Raji (cell line): ENCODE data around the gene TENT4A.

Experiments
- POLR2A ChIP-seq: IDR thresholded peaks from 2 replicates; pipeline ENCODE4 v1.6.1; 2011; ENCODE audit warnings: low read depth, low read length, control low read depth; ENCODE audit not compliant: insufficient read depth

The TENT4A gene

DNA sequence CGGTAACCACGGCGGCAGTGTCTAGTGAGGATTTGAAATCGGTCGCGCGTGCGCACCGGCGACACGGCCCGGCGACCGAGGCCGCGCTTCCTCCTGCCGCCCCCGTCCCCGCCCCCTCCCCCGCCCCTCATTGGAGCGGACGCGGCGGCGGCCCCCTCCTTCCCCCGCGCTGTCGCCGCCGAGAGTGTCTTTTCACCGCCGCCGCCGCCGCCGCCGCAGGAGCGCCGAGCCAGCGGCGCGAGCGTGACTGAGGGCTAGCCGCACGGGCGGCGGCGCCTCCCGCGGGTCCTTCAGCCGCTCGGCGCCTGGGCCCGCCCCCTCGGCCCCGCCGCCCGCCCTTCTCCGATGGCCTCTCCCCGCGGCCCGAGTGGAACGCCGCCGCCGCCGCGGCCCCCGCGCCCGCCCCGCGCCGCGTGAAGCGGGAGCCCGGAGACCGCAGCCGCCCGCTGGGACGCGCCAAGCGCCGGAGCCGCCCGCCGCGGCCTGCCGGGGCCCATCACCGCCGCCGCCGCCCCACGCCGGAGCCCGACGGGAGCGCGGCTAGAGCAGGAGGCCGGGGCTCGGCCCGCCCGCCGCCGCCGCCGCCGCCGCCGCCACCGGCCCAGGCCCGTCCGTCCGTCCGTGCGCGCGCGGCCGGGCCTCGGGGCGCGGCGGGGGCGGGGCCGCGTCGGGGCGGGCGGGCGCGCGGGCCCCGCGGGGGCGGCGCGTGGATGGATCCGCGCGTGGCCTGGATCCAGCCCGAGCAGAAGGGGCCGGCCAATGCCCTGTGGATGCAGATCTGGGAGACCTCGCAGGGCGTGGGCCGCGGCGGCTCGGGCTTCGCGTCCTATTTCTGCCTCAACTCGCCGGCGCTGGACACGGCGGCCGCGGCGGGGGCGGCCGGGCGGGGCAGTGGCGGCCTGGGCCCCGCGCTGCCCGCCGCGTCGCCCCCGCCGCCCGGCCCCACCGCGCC is at the start of gene TENT4A:
Gene TENT4A (plus strand): TSS at position 159 of the 952 bp plus-strand sequence. CDS start 552 bp downstream, at position 711.
- TF ChIP-seq POLR2A = no peak

DNA sequence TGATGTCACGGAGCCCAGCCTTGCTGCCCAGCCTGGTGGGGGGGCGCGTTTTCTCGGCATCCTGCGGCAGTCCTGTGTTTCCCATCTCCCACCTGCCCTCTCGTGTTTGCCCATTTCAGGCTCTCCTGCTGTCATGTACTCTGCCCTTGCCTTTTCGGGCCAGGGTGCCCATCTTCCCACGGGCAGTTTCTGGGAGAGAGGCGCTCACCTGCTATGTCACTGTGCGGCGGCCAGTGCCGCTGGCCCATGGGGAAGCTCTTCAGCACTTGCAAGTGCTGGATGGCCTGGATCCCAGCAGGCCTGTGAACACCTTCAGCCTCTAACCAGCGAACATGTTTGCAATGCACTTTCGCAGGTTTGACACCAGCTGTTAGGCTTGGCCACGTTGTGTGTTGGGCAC is 46.5 kb upstream of the TENT4A start:
- TF ChIP-seq POLR2A = no peak

DNA sequence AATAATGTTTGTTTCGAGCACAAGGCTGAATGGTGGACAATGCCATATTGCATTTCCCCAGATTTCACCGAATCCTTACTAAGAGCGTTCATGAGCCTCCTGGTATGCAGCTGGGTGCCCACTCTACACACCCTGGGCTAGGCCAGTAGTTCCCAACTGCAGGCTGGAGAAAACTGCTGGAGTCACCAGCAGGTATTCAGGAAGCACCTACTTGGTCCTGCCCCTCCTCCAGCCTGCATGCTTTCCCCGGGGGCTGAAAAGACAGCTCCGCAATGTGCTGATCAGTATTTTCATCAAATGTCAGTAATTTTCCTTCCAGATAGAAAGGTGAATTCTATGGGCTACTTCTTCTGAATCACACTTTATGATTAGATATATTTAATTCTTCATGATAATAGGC is 45.6 kb upstream of the TENT4A start:
- TF ChIP-seq POLR2A = no peak

- TF ChIP-seq POLR2A = no peak
Measured at GRCh38 chr5:6673031-6673430, 40.2 kb upstream of the TENT4A start.

- TF ChIP-seq POLR2A = no peak
Measured at GRCh38 chr5:6673963-6674362, 39.3 kb upstream of the TENT4A start.

DNA sequence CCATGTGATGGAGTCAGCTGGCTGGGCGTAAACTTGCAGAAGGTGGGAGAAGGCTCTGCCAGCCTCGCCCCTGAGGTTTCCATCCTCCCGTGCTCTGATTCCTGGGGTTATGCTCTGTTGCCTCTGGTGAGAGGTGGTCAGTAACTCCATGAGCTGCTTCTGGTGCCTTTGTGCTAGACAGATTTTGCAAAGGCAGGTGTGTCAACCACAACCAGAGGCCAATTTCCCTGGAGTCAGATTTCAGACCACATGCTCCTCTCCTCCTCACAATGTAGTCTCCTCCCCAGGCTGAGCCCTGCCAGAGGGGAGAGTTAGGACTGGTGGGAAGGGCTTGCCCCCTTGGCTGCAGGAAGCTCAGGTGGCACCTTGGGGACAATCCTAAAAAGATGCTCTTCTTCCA is 38.8 kb upstream of the TENT4A start:
- TF ChIP-seq POLR2A = no peak

- TF ChIP-seq POLR2A = no peak
Measured at GRCh38 chr5:6674886-6675285, 38.3 kb upstream of the TENT4A start.

DNA sequence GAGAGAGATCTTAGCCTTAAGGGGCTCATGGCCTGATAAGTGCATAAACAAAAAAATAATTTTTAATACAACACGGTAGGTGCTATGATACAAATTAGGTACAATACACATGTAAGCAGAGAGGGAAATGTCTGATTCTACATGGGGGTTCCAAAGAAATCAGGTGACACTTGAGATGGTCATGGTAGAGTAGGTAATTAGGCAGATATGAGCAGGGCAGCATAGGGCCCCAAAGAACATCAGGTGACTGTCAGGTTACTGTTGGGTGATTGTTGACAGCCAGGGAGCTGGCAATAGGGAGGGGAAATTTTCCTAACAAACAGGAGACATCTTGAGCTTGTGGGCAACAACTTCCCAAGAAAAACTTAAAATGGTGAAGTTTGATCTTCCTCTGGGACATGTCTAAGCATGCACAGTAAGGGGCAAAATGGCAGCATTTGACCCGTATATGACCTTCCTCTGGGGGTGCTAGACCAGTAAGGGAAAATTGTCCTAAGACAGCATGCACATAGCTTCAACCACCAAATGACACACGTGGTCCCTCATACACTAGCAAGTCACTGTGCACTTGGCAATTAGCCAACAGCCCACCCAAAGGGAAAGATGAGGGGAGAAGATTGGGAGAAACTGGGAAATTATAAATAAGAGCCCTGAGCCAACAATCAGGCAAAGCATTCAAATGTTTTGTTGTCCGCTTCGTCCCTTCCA is 37.3 kb upstream of the TENT4A start:
- no peak for TF ChIP-seq POLR2A

- TF ChIP-seq POLR2A = no peak
Measured at GRCh38 chr5:6676702-6677101, 36.5 kb upstream of the TENT4A start.

DNA sequence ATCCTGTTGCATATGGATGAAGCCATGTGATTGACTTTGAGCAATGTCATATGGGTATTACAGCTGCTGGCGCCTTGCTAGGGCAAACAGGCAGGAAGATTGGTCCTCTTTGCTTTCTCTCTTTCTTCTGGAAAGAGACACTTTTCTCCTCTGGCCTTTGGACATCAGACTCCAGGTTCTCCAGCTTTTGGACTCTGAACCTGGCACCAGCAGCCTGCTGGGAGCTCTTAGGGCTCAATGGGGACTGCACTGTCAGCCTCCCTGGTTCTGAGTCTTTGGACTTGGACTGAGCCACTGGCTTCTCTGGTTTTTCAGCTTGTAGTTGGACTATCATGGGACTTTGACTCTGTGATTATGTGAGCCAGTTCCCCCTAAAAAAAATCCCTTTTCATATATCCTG is 34.8 kb upstream of the TENT4A start:
- no peak for TF ChIP-seq POLR2A

DNA sequence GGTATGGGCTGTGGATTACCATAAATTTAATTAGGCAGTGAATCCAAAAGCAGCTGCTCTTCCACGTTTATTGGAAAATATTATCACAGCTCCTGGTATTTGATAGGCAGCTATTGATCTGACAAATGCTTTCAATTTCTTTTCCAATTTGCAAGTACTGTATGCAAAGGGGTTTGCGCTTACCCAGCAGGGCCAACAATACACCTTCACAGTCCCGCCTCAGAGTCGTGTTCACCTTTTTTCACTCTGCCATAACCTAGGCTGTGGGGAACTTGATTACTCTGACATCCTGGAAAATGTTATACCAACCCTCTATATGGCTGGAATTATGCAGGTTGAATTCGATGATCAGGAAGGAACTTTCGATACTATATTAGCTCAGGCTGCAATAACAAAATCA is 32.3 kb upstream of the TENT4A start:
- no peak for TF ChIP-seq POLR2A

DNA sequence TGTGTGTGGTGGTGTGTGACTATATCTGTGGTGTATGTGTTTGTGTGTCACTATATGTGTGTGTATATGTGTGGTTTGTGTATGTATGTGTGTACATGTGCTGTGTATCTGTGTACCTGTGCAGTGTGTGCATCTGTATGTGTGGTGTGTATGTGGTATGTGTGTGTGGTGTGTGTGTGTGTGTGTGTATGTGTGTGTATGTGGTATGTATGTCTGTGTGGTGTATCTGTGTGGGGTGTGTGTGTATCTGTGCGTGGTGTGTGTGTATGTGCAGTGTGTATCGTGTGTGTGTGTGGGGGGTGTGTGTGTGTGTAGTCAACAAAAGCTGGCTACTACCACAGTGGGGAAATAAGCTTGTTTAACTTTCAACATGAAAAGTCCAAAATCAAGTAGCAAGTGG is 31.6 kb upstream of the TENT4A start:
- no peak for TF ChIP-seq POLR2A

DNA sequence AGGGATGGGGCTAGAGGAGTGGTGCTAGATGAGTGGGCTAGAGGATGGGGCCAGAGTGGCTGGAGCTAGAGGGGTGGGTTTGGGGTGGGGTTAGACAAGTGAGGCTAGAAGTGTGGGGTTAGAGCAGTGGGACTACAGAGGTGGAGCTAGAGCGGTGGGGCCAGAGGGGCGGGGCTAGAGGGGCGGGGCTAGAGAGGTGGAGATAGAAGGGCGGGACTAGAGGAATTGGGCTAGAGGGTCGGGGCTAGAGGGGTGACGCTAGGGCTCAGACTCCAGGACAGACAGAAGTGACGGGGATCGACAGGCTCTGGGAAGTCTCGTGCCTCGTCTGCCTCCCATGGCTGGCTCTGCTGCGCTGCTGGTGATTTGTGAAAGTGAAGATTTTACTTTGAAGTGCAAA is 31.0 kb upstream of the TENT4A start:
- TF ChIP-seq POLR2A = no peak

DNA sequence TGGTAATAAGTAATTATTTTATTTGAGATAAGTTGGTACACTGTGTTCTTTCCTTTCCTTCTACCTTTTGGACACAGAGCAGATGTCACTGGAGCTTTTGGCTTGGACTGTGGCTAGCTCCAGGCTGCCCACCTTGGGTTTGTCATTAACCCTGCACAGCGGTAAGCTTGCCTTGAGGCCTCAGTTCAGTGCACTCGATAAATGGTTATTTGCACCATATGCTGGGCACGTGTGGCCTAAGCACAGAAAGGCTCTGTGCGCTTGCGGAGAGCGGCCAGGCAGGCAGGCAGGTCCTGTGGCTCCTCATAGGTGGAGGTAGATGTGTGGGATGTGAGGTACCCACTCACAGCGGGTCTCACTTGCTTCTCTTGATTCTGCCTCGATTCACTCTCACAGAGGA is 30.0 kb upstream of the TENT4A start:
- no peak for TF ChIP-seq POLR2A

GRCh38 chr5:6684075-6684474 is 29.2 kb upstream of the TENT4A start:
- TF ChIP-seq POLR2A = no peak

DNA sequence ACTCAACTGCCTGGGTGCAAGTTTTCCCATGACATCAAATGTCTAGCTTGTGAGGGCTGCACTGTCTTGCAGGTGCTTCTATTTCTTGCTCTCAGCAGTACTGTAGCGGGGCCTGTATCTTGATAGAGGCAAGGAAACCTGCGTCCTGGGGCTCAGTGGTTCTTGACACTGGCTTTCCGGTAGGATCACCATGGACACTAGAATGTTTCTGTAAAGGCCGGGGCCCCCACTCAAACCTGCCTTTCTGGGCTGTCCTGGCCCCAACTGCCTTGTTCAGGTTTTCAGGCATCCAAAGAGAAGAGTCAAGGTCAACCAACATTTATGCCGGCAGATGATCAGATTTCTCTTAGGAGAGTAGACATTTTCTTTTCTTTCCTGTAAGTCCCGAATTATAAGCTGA is 26.7 kb upstream of the TENT4A start:
- no peak for TF ChIP-seq POLR2A
